IPS DF 4.7 (cell line): ENCODE results near the gene ADARB2.

Experiments
- DNase-seq: peaks from one replicate; pipeline ENCODE4 v3.0.0-alpha.2; 2013; ENCODE audit warnings: low spot score; ENCODE audit errors: extremely low read depth

Gene ADARB2

DNA sequence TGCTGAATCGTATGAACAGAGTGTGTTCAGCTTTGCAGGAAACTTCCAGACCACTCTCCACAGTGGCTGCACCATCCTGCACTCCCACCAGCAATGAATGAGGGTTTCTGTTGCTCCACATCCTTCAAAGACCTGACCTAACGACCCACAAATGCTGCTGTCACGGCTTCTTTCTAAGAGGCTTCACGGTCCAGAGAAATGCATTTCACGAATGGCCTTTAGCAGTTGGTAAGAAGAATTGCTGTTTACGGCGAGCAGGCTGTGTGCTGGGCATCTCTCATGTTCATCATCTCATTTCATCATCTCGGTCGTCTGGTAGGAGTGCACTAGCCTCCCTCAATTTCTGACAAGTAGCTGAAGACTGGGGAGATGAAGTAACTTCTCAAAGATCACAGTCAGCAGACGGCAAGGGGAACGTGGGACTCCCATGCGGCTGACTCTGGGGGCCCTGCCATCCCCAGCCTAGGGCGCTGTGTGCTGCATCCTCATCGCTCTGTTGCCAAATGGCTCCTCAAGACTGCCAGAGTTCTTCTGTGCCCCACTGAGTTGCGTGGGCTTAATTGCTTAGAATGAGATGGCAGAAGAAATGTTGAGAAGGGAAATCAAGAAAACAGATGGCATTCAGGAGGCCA is 72.9 kb downstream of the ADARB2 start:
- DNase-seq, result no peak

DNA sequence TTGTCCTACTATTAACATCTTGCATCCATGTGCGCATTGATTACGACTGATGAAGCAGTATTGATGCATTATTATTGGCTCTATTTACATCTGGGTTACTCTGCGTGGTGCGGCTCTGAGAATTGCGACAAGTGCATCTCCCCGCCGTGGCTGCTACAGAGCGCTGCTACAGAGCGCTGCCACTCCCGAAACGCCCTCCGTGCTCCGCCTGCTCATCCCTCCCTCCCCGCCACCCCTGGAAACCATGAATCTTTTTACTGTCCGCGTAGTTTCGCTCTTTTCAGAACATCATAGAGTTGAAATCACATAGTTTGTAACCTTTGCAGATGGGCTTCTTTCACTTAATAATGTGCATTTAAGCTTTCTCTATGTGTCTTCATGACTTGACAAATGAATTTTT is 74.1 kb downstream of the ADARB2 start:
- DNase-seq, result no peak

DNA sequence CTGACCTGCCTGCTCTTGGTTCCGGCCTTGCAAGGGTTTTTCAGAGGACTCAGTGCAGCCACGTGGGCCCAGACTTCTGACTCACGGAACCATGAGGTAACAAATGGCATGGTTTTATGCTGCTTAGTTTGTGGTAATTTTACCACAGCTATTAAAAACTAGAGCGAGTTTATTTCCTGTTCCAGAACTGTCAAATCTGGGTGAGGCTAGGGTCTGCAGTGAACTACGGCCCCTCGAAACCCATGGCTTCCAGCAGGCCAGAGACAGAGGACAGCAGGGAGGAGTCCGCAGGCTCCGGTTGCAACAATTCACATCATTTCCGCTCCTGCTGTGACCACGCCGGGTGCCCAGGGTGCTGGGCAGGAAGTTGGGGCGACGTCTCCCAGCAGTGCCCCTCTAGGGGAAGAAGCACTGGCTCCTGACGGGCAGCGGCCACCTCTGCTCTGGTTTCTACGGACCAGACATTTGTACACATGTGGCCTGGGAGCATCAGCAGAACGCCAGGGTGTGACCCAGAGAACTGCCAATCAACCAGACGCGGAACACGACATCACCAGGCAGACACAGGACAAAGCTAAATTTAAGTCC is 74.8 kb downstream of the ADARB2 start:
- no peak for DNase-seq

DNA sequence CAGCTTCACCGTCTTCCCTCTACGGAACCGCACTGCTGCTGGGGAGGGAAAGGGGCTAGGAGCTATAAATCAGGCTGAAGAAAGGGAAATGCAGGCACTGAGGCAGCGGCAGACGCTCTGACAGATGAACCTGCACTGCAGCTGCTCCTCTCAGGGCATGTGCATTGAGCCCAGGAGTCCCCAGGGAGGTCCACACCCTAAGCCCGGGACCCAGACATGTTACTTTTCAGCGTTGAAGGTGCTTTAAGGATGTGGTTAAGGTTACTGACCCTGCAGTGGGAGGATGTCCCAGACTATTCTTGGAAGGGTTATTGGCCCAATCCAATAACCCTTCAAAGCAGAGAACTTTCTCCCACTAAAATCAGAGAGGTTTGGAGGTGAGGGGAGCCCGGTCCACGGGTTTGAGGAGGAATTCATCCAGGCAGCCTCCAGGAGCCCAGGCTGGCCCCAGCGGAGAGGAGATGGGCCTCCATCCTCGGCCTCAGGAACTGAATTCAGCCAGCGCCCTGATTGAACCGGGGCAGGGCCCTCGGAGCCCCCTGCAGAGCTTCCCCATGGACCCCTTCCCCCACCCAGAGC is 75.4 kb downstream of the ADARB2 start:
- no peak for DNase-seq

DNA sequence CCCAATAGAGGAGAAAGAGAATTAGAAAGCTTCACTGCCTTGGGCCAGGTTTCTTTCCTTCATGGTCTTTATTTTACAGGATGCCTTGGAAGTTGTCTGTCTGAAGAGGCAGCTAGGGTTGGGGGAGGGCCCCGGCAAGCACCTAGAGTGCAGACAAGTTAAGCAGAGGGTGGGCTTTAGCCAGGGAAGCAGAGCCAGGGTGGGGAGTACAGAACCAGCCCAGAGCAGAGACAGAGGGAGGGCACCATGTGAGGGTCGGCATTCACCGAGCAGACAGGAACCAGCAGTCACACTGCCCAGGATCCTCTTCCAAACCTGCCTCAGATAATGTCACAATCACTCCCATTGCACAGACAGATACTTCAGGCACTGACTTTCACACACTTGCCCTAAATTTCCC is 75.9 kb downstream of the ADARB2 start:
- no peak for DNase-seq

DNA sequence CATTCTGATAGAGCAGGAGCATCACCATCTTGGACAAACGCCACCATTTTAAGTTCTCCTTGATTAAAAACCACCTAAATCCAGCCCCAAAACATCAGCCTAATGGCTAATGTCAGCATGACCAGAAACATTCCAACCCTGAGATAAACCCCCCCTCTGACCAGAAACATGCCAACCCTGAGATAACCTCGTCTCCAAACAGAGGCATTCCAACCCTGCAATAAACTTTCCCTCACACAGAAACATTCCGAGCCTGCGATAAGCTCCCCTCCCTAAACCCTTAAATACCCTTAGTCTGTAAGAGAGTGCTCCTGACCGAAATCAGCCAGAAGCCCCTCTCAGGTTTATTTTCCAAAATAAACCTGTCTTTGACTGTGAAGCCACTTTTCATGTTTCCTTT is 76.5 kb downstream of the ADARB2 start:
- DNase-seq, result no peak

DNA sequence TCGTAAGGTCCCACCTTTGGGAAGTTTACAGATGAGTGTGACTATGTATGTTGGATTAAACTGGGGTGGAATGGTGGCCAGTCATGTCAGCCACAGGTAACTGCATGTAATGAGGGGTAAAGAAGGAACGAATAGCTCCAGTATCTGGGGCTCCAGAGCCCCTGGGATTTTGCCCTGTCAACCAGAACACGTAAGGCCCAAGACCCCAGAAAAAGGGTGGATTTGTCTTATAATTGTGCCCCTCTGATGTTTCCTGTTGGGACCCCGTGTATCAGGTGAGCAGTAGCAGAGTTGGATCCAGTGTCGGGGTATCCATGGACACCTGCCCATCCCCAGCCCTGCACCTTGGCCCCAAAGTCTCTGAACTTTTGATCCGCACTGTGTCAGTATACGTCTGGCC is 76.9 kb downstream of the ADARB2 start:
- DNase-seq, result no peak

DNA sequence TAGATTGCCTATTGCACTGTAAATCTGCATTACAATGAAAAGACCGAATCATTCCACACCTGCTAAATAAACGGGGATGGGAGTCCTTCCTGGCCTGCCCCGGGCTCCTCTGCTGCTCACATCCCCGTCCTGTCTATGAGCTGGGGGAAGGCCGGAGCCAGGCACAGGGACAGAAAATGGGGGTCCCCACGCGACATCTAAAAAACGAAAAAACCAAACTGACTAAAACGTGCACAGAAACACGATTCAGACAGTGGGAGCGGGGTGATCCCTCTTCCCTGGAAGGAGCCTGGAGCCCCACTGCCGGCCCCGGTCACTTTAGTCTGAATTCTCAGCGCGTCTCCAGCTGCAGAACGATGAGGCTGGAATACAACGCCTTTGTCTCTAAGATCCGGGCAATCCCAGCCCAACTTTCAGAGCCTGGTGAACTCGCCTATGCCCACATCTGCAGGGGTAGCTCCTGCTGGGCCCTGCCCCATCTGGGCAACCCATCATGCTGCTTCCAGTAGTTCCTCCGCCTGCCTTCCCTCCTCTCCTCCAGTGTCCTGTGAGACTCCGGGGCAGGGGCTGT is 78.0 kb downstream of the ADARB2 start:
- no peak for DNase-seq

DNA sequence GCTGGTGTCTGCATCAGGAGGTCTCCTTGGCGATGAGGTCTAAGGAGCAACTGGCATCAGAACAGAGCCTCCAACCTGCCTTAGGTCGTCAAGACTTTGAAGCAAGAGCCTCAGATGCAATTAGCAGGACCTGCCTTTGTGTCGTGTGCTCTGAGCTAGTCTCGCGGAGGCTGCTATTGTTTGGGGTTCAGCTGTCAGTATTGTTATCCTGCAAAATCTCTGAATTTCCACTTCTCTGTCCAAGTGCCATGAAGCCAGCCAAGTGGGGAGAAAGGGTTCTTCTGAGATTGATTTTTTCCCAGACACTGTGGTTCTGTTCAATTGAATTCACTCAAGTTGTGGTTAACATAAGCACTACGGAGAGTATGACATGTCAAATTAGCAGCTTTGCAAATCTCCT is 78.7 kb downstream of the ADARB2 start:
- no peak for DNase-seq

DNA sequence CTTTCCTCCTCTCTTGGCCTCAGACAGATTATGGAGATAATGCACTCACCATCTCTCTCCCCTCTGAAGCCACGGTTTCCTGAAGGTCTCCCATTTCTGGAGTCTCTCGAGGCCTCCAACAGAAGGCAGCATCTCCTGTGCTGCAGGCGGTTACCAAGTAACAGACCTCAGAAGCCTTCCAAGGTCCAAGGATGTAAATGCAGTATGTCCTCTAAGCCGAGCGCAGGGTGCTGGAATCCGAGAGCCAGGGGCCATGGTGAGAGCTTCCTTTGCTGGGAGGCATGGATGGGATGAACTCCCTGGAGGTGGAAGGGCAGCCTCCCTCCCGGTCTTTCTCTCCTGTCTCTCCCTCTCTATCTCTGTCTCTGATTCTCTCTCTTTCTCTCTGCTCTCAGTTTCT is 79.8 kb downstream of the ADARB2 start:
- DNase-seq, result no peak

DNA sequence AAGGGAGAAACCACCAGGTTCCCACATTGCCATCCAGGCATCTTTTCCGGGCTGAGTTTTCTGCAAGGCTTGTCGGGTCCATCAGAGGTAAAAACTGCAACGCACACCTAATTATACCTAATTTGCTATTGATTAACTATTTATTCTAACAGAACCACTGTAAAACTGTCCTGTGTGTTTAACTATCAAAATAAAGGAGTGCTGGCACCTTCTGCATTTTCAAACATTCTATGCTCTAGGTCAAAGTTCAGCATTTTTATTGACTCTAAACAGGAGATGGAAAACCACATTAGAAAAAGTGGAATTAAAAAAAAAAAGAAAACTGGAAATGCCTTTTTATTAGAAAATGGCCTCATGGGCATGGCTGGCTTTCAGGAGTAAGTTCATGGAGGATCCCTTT is 82.0 kb downstream of the ADARB2 start:
- no peak for DNase-seq

DNA sequence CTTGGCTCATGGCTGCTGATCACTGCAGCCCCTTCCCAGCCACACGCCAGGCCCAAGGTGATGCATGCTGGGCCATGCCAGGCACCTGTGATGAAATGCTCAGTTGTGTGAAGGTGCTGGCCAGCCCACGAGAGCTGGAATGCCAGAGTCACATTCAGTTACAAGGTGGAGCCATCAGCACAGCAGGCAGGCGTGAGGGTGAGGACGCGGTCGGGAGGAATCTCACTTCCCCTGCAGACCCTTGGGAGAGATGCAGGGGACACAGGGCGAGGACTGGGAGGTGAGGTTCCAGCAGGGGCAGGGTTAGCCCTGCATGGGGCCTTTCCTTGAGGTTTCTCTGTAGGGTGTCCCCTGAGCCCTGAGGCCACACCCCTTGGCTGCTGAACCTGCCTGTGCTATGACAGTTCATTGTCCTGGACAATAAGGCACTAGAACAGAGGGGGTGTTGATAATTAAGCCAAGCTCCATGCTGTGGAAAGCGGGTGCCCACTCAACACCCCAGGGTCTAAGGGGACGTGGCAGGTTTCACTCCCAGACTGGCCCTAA is 82.4 kb downstream of the ADARB2 start:
- DNase-seq, result no peak

DNA sequence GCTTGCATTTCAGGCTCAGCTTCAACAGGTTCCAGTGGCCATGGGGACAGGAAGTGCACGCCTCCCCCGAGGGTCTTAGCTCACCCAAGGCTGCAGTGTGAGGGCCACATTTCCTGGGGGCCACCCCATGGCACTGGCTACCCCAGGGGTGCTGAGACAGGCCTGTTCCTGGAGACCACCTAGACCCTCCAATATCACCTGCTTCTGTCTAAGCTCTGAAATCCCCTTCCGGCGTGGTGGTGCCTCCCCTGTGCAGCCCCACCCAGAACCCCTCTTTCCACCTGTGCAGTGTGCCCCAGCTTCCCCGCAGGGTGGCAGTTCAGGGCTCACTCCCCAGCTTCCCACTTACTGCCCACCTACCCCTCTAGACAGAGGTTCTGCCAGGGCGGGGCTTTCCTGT is 83.1 kb downstream of the ADARB2 start:
- DNase-seq, result no peak

DNA sequence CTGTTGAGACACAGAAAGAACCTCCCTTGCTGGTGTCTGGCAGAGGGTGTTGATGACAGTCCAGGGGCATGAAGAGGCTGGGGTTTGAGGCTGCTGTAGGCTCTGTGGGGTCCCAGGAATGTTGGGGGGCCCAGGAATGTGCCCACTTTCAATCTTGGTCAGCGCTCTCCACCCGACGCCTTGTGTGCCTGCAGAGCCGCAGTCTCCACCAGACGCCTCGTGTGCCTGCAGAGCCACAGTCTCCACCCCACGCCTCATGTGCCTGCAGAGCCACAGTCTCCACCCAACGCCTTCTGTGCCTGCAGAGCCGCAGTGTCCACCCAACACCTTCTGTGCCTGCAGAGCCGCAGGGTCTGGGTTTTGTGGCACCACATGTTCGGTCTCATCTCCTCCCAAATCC is 84.0 kb downstream of the ADARB2 start:
- no peak for DNase-seq

DNA sequence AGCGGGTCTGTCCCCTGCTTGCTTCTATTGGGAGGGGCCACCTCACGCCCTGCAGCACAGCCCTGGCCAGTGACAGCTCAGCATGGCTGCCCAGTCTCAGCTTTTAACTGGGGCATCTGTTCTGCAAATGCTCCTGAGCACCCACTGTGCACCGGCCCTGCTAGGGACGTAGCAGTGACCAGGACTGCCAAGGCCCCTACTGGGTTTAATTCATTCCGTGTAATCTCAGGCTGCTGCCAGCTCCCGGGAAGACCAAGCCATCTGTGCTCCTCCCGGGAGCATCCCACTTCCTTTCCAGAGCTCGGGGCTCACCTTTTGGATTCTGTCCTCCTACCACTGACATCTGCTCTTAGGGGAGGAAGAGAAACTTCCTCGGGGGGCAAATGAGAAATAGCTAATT is 85.2 kb downstream of the ADARB2 start:
- DNase-seq, result no peak

DNA sequence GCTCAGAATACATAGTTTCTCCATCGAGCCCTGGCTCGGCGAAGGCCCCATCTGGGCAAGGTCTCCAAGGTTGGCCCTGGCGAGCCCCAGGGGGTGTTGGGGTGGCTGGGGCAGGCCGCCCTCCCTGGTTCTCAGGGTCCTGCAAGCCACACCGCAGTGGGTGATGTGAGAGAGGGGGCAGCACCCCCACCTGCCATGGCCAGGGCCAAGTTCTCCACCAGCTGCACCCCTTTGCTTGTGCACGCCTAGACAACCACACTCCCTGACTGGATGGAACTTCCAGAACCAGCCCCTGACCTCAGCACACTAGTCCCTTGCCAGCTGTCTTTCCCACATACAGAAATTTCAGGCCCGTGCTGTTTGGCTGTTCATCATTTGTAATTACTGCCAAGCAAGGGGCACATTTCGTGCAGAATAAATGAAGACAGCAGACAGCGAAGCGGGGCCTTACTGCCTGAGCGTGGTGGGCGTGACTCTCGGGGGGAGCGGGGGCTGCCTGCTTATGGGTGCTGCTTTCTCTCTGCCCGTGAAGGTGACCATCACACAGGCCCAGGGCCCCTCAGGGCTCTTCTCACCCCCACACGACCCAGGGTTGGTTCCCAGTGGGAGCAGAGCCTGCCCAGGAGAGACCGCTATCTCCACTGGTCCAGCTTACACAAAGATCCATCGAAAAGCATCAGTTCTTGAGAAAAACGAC is 85.9 kb downstream of the ADARB2 start:
- no peak for DNase-seq

DNA sequence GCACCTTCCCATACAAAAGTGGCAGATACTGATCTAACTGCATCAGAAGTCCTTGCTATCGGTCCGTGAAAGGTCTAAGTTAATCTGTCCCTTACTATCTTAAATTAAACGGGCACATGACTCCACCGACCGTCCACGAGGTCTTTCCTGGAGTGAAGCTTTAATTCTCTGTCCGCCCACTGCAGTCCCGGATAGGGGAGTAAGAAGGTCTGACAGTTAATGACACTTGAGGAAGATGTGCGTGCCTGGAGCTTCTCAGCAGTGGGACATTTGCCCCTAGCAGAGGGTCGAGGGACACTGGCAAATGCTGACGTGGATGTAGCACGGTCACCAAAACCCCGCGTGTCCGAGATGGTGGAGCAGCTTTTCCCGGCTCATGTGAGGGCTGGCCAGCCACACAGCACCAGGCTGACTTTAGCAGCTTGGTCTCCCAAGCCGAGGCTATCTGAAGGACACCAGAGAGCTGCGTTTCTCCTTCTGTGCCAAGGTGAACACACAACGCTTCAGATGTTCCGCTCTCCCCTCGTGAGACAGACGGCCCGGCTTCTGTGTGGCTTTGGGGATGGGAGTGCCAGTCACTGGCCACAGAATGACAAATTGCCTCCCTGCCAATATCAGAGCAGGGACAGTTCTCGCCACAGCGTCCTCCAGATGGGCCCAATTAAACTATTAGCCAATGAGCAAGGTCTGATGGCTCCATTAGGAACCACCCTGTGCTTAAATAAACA is 86.6 kb downstream of the ADARB2 start:
- DNase-seq, result no peak

DNA sequence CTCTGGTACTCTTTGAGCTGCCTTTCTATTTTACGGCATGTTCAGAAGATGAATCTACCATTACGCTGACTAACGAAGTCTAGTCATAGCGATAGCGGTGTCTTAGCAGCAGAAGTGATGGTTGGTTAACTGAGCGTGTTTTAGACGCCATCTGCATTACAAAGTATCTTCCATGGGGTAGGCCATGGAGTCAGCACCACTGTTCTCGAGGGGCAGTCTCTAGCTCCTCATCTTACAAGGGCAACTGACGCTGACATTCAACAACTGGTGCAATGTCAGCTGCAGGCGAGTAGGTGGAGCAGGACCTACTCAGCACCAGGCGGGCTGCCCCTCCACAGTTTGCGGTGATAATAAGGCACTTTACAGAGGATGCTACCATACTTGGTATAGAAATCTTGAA is 88.7 kb downstream of the ADARB2 start:
- no peak for DNase-seq

DNA sequence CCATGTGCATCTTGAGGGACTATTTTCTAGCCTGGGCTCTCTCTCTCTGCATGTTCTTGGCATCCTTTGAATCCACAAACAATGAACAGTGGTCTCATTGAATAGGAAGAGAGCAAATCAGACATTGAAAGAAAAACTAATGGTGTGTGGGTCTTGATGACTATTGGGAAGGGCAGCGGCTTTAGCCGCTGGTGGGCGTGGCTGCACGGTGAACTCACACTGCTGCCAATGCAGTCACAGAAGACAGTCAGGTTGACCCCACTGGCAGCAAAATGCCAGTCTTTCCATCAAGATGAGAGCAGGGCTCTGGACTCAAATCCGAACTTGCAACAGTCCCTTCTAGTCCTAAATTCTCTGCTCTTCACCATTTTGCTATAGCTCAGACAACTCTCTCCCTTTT is 91.0 kb downstream of the ADARB2 start:
- DNase-seq, result no peak

DNA sequence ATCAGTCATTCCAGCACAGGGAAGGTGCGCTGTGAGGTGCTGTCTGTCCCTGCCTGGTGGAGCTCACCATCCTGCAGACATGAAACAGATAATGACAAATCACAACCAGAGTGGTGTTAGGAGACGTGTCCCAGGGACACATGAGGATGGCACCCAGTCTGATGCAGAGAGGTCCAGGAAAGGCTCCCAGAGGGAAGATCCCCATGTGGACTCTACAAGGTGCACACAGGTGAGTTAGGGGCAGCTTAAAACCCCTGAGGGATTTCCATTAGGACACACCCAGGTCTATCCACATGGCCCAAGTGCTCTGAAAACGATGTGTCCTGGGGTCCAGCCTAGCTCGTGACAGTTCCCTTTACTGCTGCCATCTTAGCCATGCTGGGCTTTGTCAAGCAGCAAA is 91.4 kb downstream of the ADARB2 start:
- no peak for DNase-seq

DNA sequence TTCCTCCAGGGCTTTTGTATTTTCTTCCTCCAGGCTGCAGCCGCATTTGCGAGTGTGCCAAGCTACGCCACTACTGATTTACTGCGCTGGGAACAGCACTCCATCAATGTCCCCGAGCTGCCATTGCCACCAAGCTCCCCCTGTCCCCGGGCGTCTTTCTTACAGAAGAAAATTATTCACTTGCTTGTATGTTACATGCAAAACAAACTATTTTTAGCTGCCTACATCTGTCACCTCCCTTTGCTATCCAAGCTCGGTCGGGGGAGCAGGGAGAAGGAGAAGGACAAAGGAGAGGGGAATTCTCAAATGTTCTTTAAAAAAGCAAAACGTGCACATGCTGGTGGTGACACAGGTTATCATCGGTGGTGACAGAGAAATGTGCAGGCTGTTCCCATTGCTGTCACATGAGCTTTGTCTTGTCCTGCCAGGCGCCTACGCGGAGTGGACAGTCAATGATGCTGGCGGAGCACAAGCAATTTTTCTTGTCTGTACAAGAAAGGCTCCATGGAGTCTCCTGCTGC is 93.1 kb downstream of the ADARB2 start:
- no peak for DNase-seq

DNA sequence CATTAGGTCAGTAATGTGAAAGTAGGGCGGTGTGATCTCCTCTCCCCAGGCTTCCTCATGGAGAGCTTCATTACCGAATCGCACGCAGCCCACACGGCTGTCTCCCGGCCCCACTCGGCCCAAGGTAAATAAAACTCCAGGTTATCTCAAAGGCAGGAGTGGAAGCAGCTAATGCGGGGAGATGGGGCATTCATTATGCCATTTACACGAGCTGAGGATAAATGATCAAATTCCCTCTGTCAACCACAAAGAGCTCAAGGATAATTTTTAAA is 93.5 kb downstream of the ADARB2 start:
- DNase-seq, result no peak
